Mesothelial cell of epicardium (in vitro differentiated cells): ENCODE data around the gene CASZ1. TPM values are rescaled to one million over a fixed set of nuclear protein-coding genes. Genes with fewer than 3 reads are reported as not detected.

Experiments
- DNase-seq, 2 experiments: peaks; one replicate each; pipeline ENCODE4 v3.0.0; 2021; ENCODE audit warnings: low spot score in 2 of 2; ENCODE audit not compliant: unreplicated experiment in 2 of 2
- H3K27ac Mint-ChIP-seq: 2 replicates; pipeline ENCODE4 v1.8.0; 2021; ENCODE audit warnings: mixed read lengths
- H3K27me3 Mint-ChIP-seq: 2 replicates; pipeline ENCODE4 v1.8.0; 2021; ENCODE audit warnings: low read depth, mixed read lengths
- H3K36me3 Mint-ChIP-seq: 2 replicates; pipeline ENCODE4 v1.8.0; 2021; ENCODE audit warnings: mixed read lengths
- H3K4me1 Mint-ChIP-seq: 2 replicates; pipeline ENCODE4 v1.8.0; 2021; ENCODE audit warnings: mixed read lengths
- H3K4me3 Mint-ChIP-seq: 2 replicates; pipeline ENCODE4 v1.8.0; 2021; ENCODE audit warnings: mild to moderate bottlenecking, moderate library complexity, mixed read lengths
- H3K9me3 Mint-ChIP-seq: 2 replicates; pipeline ENCODE4 v1.8.0; 2021; ENCODE audit warnings: mixed read lengths
- total RNA-seq: library from RNA; stranded (reverse); gene quantifications from 3 replicates; pipeline ENCODE4 v1.2.1, GENCODE V29; 2021
- TF ChIP-seq, protein P1 (sequence below): fragments of 200-600 bp; sonication (generic); IDR thresholded peaks from one replicate; pipeline ENCODE4 v1.5.0; 2021; ENCODE audit warnings: antibody characterized with exemption; ENCODE audit not compliant: unreplicated experiment

Gene CASZ1
- total RNA-seq, 1 donor from 2014 or later = 8.9 TPM

DNA sequence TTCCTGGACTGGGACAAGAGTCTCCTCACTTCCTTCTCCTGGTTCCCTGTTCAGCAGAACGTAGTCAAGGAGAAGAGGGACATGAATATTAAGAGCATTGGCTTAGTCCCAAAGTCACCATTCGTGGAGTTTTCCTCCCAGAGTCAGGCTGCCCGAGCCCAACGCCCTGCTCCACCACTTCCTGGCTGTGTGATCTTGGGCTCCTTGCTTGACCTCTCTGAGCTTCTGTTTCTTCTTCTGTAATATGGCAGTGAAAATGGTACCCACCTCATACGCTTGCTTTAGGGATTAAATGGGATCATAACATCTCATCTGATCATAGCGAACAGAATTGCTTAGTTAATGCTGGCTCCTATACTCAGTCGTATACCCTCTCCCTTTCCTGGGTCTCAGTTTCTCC is 12.0 kb upstream of the CASZ1 start:
- DNase-seq = no peak
- Mint-ChIP-seq H3K4me1 (no peaks in the 10 kb centered on the region), H3K4me3 (no peak overlapping the region), H3K36me3 (no peaks in the 10 kb centered on the region), H3K27me3 (peaks cover 62% of the 10 kb centered on the region), H3K27ac (no peak overlapping the region), H3K9me3 (no peaks in the 10 kb centered on the region)
- TF ChIP-seq, protein P1, sequence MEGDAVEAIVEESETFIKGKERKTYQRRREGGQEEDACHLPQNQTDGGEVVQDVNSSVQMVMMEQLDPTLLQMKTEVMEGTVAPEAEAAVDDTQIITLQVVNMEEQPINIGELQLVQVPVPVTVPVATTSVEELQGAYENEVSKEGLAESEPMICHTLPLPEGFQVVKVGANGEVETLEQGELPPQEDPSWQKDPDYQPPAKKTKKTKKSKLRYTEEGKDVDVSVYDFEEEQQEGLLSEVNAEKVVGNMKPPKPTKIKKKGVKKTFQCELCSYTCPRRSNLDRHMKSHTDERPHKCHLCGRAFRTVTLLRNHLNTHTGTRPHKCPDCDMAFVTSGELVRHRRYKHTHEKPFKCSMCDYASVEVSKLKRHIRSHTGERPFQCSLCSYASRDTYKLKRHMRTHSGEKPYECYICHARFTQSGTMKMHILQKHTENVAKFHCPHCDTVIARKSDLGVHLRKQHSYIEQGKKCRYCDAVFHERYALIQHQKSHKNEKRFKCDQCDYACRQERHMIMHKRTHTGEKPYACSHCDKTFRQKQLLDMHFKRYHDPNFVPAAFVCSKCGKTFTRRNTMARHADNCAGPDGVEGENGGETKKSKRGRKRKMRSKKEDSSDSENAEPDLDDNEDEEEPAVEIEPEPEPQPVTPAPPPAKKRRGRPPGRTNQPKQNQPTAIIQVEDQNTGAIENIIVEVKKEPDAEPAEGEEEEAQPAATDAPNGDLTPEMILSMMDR = no peak

DNA sequence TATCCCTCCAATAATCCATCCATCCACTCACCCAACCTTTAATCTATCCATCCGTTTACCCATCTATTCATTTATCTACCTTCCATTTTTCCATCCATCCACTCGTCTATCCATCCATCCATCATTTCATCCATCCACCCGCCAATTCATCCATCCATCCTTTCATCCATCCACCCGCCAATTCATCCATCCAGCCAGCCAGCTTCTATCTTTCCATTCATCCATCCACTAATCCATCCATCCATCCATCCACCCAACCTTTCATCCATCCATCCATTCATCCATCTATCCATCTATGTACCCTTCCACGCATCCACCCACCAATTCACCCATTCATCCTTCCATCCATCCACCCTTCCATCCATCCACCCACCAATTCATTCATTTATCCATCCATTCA is 10.5 kb upstream of the CASZ1 start:
- TF ChIP-seq, protein P1 = no peak
- Mint-ChIP-seq H3K9me3 (no peaks in the 10 kb centered on the region), H3K27ac (no peak overlapping the region), H3K36me3 (no peaks in the 10 kb centered on the region), H3K27me3 (peaks cover 72% of the 10 kb centered on the region), H3K4me3 (no peak overlapping the region), H3K4me1 (no peaks in the 10 kb centered on the region)
- no peak for DNase-seq

DNA sequence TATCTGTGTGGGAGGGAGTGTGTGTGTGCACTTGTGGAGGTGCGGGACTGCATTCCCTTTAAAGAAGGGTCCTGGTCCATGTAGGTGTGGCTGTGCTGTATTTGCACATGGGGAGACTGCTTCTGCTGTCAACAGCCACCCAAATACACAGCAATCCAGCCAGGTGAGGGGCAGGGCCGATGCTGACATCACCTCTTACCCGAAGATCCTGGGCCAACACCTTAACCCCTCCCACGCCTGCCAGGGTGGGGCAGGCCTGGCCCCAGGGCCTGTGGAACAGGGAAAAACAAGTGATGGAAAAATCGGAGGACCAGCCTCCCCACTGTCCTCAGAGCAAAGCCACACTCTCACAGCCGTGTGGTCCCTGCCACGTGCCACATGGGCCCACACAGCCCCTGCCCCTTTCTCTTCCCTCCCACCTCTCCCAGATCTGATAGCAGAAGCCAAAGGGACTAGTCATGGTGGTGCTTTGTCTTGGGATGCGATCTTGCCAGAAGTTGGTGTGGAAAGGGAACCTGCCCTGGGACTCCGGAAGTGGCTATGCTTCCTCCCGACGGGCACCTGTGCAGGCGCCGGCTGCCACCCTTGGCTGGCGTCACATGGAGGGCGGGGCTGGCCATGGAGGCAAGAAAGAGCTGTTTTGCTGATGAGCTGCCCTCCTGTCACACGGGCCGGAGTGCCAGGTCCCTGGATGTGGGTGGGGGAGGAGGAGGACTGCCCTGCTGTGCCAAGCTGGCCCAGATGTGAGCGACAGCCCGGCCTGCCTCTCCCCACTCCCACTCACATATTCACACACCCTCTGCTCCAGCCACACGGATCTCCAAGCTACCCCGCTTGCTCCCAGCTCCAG is 7.8 kb upstream of the CASZ1 start:
- H3K27ac Mint-ChIP-seq = no peak overlapping the region

DNA sequence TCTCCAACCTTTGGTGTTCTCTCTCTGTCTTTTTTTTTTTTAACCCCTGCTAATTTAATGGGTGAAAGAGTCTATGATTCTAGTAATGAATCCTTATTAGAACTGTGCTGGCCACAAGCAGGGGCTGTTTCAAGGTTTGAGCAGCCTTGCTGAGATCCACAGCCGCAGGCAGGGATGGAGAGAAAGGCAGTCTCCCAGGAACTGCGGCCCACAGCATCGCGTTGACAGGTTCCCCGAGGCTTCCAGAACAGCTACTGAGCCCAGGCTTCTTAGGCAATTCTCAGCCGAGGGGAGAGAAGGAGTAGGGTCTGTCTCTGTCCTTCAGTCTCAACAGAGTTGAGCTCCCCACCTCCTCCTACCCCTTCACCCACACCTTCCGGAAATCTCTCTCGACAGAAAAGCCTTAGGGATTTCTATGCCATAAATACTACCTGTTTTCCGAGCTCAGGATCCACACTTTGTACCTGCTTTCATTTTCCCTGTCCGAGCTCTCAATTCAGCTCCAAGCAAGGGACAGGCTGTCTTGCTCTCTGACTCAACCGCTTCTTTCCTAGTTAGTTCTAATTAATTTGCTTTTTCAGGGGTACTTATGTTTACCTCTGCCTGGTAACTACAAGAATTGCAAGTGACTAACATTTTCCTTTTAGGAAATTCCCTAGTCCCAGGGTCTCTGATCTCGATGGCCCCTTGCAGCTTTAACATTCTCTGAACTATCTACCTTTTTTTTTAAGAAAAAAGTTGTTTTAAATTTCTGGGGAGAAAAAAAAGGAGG is 6.7 kb upstream of the CASZ1 start:
- no peak for DNase-seq
- Mint-ChIP-seq H3K27ac (no peak overlapping the region), H3K27me3 (peaks cover 78% of the 10 kb centered on the region), H3K4me3 (no peak overlapping the region), H3K9me3 (no peaks in the 10 kb centered on the region), H3K36me3 (no peaks in the 10 kb centered on the region), H3K4me1 (no peaks in the 10 kb centered on the region)
- TF ChIP-seq, protein P1 = no peak

More for the DNA sequence above, 7.8 kb upstream of the CASZ1 start:
- Mint-ChIP-seq H3K27me3 (peaks cover 78% of the 10 kb centered on the region), H3K9me3 (no peaks in the 10 kb centered on the region), H3K36me3 (no peaks in the 10 kb centered on the region), H3K4me1 (no peaks in the 10 kb centered on the region), H3K4me3 (no peak overlapping the region)
- TF ChIP-seq, protein P1 = no peak
- DNase-seq = no peak

DNA sequence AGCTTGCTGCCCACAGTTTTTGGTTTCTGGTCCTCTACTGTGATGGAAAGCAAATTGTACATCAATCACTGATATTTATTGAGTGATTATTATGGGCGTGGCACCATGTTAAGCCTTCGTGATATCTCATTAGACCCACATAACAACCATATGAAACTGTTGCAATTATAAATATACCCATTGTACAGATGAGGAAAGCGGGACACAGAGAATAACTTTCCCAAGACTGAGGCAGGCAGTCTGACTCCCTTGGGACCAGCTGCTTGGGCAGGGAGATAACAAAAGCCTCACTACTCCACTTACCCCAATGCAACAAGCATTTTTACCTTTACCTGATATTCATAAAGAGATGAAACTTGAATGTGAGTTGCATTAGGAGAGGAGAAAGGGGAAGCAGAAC is 4.3 kb upstream of the CASZ1 start:
- Mint-ChIP-seq H3K4me3 (no peak overlapping the region), H3K9me3 (no peaks in the 10 kb centered on the region), H3K27ac (no peak overlapping the region), H3K36me3 (no peaks in the 10 kb centered on the region), H3K27me3 (peaks cover 73% of the 10 kb centered on the region), H3K4me1 (no peaks in the 10 kb centered on the region)
- DNase-seq = no peak
- TF ChIP-seq, protein P1 = no peak
